ENCODE results near the gene IFI35. TPM values are rescaled to one million over a fixed set of nuclear protein-coding genes. Genes with fewer than 3 reads are reported as not detected.

Gene IFI35
- total and polyA plus RNA-seq, 9 of the 15 experiments (the other 6 are each of a cell fraction or from before 2014, with no cell fraction given): 4.4 to 13.1 (median 10.2) TPM

DNA sequence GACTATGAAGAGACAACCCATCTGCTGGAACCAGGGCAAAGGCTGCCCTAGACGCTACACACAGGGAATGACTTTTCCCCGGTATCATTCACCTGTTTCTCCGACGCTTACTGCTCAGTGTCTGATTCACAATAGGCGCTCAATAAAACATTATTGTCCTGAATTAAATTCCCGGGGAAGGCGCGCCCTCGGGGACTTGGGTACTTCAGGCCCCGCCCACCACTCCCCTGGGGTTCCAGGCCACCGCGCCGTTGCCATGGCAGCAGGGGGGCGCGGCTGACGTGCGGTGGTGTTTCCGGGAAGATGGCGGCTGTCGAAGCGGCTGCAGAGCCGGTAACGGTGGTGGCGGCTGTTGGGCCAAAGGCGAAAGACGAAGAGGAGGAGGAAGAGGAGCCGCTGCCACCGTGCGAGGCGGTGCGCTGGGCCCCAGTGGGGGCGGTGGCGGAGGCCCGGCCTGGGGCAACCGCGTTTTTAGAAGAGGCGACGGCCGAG is 26.3 kb upstream of the IFI35 start, which contains the start of gene RUNDC1 (continued):
- TF ChIP-seq, protein P1, sequence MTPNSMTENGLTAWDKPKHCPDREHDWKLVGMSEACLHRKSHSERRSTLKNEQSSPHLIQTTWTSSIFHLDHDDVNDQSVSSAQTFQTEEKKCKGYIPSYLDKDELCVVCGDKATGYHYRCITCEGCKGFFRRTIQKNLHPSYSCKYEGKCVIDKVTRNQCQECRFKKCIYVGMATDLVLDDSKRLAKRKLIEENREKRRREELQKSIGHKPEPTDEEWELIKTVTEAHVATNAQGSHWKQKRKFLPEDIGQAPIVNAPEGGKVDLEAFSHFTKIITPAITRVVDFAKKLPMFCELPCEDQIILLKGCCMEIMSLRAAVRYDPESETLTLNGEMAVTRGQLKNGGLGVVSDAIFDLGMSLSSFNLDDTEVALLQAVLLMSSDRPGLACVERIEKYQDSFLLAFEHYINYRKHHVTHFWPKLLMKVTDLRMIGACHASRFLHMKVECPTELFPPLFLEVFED (CRISPR knock-in tag; conservative IDR thresholded peaks at IDR 0.05): no peak
- no peak for TF ChIP-seq BDP1 (IDR thresholded peaks at IDR 0.05; ENCODE audit: insufficient read depth, insufficient read length)
- TF ChIP-seq ZNF134 (CRISPR knock-in tag; conservative IDR thresholded peaks at IDR 0.05): no peak
- TF ChIP-seq SIN3B (IDR thresholded peaks at IDR 0.05; ENCODE audit: low read depth): peak; percentile 80
- TF ChIP-seq, protein P2, sequence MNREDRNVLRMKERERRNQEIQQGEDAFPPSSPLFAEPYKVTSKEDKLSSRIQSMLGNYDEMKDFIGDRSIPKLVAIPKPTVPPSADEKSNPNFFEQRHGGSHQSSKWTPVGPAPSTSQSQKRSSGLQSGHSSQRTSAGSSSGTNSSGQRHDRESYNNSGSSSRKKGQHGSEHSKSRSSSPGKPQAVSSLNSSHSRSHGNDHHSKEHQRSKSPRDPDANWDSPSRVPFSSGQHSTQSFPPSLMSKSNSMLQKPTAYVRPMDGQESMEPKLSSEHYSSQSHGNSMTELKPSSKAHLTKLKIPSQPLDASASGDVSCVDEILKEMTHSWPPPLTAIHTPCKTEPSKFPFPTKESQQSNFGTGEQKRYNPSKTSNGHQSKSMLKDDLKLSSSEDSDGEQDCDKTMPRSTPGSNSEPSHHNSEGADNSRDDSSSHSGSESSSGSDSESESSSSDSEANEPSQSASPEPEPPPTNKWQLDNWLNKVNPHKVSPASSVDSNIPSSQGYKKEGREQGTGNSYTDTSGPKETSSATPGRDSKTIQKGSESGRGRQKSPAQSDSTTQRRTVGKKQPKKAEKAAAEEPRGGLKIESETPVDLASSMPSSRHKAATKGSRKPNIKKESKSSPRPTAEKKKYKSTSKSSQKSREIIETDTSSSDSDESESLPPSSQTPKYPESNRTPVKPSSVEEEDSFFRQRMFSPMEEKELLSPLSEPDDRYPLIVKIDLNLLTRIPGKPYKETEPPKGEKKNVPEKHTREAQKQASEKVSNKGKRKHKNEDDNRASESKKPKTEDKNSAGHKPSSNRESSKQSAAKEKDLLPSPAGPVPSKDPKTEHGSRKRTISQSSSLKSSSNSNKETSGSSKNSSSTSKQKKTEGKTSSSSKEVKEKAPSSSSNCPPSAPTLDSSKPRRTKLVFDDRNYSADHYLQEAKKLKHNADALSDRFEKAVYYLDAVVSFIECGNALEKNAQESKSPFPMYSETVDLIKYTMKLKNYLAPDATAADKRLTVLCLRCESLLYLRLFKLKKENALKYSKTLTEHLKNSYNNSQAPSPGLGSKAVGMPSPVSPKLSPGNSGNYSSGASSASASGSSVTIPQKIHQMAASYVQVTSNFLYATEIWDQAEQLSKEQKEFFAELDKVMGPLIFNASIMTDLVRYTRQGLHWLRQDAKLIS (CRISPR knock-in tag; IDR thresholded peaks at IDR 0.05): no peak
- TF ChIP-seq, protein P3, sequence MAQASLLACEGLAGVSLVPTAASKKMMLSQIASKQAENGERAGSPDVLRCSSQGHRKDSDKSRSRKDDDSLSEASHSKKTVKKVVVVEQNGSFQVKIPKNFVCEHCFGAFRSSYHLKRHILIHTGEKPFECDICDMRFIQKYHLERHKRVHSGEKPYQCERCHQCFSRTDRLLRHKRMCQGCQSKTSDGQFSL (CRISPR knock-in tag; IDR thresholded peaks at IDR 0.05): no peak
- TF ChIP-seq, protein P3 (tag; IDR thresholded peaks at IDR 0.05): no peak
- no peak for TF ChIP-seq HOXB6 (CRISPR knock-in tag; IDR thresholded peaks at IDR 0.05; ENCODE audit: borderline replicate concordance)
- no peak for TF ChIP-seq ZNF274 (IDR thresholded peaks at IDR 0.05; ENCODE audit: borderline replicate concordance, low read depth, low read length)
- no peak for TF ChIP-seq FUS (optimal IDR thresholded peaks at IDR 0.05; ENCODE audit: low read depth, low read length)
- no peak for TF ChIP-seq ZNF133 (CRISPR knock-in tag; IDR thresholded peaks at IDR 0.05)
- TF ChIP-seq FOXA1 (IDR thresholded peaks at IDR 0.05; ENCODE audit: borderline replicate concordance): no peak
- TF ChIP-seq XRCC5 (IDR thresholded peaks at IDR 0.05; ENCODE audit: low read depth, low read length): no peak; the same call in 1 of the 2 replicates
- TF ChIP-seq, protein P4, sequence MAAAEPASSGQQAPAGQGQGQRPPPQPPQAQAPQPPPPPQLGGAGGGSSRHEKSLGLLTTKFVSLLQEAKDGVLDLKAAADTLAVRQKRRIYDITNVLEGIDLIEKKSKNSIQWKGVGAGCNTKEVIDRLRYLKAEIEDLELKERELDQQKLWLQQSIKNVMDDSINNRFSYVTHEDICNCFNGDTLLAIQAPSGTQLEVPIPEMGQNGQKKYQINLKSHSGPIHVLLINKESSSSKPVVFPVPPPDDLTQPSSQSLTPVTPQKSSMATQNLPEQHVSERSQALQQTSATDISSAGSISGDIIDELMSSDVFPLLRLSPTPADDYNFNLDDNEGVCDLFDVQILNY (CRISPR knock-in tag; IDR thresholded peaks at IDR 0.05): no peak
